Activated T-cell treated with anti-CD3 and anti-CD28 coated beads for 24 hours (primary cell): ENCODE results near the gene SLC39A7.

Experiments used
- DNase-seq: peaks from one replicate; pipeline ENCODE4 v3.0.0-alpha.2; 2020; ENCODE audit warnings: low read depth

The SLC39A7 gene

GRCh38 chr6:33170176-33171015 lies 30.3 kb upstream of the SLC39A7 start:
- DNase-seq, result no peak

DNA sequence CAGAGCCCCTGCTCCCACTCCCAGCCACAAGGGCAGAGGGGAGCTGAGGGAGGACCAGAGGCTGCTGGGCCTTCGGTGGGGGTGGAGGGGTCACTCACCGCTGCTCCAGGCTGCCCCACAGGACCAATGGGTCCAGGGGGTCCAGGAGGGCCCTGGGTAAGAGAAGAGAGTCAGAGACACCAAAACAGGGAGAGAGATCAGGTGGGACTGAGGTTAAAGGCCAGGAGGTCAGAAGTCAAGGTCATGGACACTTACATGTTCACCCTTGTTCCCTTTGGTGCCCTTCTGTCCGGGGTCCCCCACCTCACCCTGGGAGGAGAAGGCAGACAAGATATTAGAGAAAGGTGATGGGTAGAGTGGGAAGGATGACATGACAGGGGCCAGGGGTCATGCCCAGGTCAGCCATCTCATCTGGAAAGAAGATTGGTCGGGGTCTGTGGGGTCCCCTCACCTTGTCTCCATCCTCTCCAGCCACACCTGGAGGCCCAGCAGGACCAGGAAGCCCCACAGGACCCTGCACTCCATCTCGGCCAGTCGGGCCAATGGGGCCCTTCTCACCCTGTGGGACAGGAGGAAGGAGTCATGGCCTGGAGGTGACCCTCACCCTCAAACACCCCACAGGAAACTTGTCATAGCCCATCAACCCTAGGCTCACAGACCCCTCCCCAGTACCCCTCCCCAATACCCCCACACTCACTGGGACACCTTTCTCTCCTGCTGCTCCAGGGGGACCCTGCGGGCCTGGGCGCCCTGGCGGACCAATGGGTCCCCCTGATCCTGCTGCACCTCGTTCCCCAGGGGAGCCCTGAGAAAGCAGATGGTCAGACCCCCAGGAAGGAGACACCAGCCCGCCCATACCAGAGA lies 29.4 kb upstream of the SLC39A7 start:
- DNase-seq, result no peak

- no peak for DNase-seq
Measured at GRCh38 chr6:33171880-33172687, 28.6 kb upstream of the SLC39A7 start.

GRCh38 chr6:33172688-33173534 lies 27.8 kb upstream of the SLC39A7 start:
- DNase-seq, result no peak

DNA sequence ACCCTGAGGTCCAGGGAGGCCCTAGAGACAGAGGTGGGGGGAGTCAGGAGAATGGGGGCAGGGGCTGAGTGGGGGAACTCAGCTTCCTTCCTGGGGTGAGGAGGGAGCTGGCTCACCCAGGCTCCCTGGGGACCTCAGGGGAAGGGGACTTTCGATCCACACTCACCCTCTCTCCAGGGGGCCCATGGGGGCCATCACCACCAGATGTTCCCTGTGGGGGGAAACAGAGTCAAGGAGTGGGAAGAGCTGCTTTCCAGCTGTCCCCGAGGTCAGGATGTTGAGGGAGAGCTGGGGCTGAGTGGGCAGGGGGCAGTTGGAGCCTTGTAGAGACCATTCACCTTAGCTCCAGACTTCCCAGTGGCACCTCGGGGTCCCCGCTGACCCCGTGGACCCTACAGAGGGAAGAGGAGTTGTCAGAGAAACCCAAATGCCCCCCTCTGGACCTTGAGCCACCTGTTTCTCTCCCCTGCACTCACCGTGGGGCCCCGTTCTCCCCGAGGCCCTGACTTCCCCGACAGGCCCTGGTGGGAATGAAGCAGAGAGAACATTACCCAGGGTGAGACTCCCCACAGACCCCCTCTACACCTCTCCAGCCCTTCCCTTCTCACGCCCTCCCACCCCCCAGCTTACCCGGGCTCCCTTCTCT lies 27.0 kb upstream of the SLC39A7 start:
- no peak for DNase-seq

GRCh38 chr6:33174784-33175183 lies 25.9 kb upstream of the SLC39A7 start:
- DNase-seq, result no peak

- no peak for DNase-seq
Measured at GRCh38 chr6:33175436-33176069, 25.1 kb upstream of the SLC39A7 start.

DNA sequence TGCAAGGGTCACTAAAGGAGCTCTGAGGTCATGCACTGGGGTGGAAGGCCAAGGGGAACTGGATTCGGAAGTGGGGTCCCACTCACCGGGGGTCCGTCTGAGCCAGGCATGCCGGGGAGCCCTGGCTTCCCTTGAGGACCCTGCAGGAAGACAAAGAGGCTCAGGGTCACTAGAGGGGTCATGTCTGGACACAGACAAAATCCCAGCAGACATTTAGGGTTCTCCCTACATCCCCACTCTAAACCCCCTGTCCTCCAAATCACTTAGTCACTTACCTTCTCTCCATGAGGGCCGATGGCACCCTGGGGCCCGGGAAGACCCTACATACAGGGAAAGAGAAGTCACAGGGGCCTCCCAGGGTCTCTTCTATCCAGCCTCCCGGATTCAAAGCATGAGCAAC lies 23.8 kb upstream of the SLC39A7 start:
- DNase-seq, result no peak

DNA sequence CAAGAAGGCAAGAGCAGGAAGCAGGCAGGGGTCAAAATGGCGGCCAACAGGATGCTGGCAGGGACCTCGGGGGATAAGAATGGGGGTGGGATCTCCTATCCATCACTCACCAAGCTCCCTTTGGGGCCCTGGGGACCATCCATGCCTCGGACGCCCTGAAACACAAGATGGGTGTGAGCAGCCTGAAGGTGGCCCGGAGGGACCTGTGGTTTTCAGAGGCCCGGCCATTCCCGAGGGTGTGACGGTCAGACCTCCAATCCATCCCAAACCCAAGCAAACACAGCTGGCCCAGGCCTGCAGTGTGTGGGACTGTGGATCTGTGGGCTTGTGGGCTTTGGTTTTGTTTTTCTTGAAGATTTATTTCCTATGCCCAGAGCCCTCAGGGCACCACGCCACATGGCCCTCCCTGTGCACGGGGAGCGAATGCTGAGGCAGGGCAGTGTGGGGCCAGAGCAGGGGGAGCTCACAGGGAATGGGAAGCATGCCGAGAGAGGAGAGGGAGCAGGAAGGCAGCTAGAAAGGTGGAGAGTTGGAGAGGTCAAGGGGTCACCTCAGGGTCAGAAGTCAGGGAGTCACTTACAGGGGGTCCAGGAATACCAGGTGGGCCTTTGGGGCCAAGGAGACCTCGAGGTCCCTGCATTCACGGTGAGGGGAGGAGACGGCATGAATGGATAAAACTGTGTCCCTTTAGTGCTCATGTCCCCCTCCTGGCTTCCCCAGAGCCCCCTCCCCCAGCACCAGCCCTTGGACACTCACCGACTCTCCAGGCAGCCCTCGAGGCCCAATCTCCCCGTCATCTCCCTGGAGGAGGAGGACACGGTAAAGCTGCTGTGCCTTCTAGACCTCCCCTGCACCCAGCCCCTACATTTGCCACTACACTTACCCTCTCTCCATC lies 22.9 kb upstream of the SLC39A7 start:
- no peak for DNase-seq

DNA sequence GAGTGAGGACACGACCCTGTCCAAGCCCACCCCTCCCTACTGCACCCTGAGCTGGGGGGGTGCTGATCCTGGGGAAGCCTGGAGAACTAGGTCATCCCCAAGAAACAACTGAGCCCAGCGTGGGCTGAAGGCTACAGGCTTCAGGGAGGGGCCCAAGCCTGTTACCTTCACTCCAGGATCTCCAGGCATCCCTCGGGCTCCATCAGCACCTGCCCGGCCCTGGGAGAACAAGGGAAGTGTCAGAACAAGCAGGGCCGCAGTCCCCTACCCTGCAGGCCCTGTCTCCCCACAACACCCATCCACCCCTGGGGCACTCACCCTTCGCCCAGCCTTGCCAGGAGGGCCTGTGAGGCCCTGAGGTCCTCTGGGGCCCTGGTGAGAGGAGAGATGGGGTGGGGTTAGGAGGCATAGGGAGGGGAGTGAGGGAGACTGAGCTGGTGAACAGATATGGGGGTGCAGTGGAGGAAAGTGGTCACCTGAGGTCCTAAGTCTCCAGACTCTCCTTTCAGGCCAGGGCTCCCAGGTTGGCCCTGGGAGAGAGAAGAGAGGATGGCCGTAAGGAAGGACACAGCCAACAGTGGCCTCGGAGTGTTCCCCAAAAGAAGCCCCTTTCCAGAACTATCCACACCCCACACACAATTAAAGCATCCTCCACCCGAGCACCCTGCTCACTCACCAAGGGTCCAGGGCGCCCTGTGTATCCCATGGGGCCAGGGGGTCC lies 21.8 kb upstream of the SLC39A7 start:
- no peak for DNase-seq

GRCh38 chr6:33181141-33181540 lies 19.5 kb upstream of the SLC39A7 start:
- DNase-seq, result no peak

GRCh38 chr6:33183071-33183683 lies 17.5 kb upstream of the SLC39A7 start:
- DNase-seq, result no peak

- DNase-seq, result no peak
Measured at GRCh38 chr6:33185190-33185589, 15.5 kb upstream of the SLC39A7 start.

- DNase-seq, result no peak
Measured at GRCh38 chr6:33185654-33186187, 14.9 kb upstream of the SLC39A7 start.

GRCh38 chr6:33187809-33188208 lies 12.9 kb upstream of the SLC39A7 start:
- DNase-seq, result no peak

DNA sequence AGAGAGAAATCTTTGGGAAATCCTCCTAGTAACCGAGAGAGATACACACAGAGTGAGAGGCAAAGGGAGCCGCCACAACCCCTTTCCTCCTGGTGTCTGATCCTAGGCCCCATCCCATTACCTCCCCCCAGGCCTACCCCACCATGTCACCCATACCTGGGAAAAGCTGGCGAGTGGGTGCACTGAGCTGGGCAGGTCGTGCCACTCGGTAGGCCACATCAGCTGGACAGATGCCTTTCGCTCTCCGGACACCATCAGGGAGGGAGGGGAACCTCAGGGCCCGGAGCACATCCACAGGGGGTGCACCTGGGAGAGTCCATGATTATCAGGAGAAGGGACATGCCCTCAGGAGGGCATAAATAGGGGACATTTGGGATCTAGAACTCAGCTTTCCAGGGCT lies 11.5 kb upstream of the SLC39A7 start:
- no peak for DNase-seq

GRCh38 chr6:33189625-33190448 lies 10.8 kb upstream of the SLC39A7 start:
- DNase-seq, result no peak
